PC-9 (cell line): ENCODE results near the gene STARD7.

ENCODE experiments used
- CTCF ChIP-seq: fragments of 200-600 bp; sonication (generic); conservative IDR thresholded peaks from 2 replicates; pipeline ENCODE4 v1.6.1; 2017; ENCODE audit warnings: mixed run types, antibody characterized with exemption, mild to moderate bottlenecking, moderate library complexity
- EZH2 ChIP-seq: fragments of 200-600 bp; sonication (generic); IDR thresholded peaks from 2 replicates; pipeline ENCODE4 v1.8.0; 2017; ENCODE audit warnings: antibody characterized with exemption, low read depth

- TF ChIP-seq EZH2 (no peak), CTCF (no peak)
Measured at GRCh38 chr2:96236882-96237281, 28.3 kb upstream of the STARD7 start.
